Right lobe of liver (tissue), 6 donors: Measurements from ENCODE around the gene CX3CL1. TPM values are rescaled to one million over a fixed set of nuclear protein-coding genes. Genes with fewer than 3 reads are reported as not detected.
A peak's percentile ranks its signal among the peaks of the same experiment; 100 is the strongest.

Source experiments
- ATAC-seq, 4 donors: fragments of 200-7000 bp; cut with Tn5 transposase; one replicate each; pipeline ENCODE4 v1.9.1; 2020; ENCODE audit warnings: mild to moderate bottlenecking in 4 of 4, moderate library complexity in 4 of 4
- DNase-seq, 3 donors: peaks; one replicate each; pipeline ENCODE4 v3.0.0-alpha.2; 2020
- H3K27ac ChIP-seq, 3 donors: fragments of 200-600 bp; one replicate each; pipeline ENCODE4 v1.8.0; 2022
- H3K27me3 ChIP-seq, 2 donors: fragments of 200-600 bp; one replicate each; pipeline ENCODE4 v1.8.0; 2022
- H3K36me3 ChIP-seq, 4 donors: fragments of 200-600 bp; sonication (generic) in 1 of 4; one replicate each; pipeline versions ENCODE4 v1.5.1 to v1.8.0; 2017 to 2022; ENCODE audit warnings: control low read depth in 1 of 4
- H3K4me1 ChIP-seq, 4 donors: fragments of 200-600 bp; sonication (generic) in 1 of 4; one replicate each; pipeline versions ENCODE4 v1.5.1 to v1.8.0; 2017 to 2022; ENCODE audit warnings: control low read depth in 1 of 4
- H3K4me3 ChIP-seq, 3 donors: fragments of 200-600 bp; one replicate each; pipeline ENCODE4 v1.8.0; 2022
- H3K9me3 ChIP-seq, 4 donors: fragments of 200-600 bp; sonication (generic) in 1 of 4; one replicate each; pipeline versions ENCODE4 v1.5.1 to v1.8.0; 2017 to 2022; ENCODE audit warnings: control low read depth in 1 of 4
- POLR2A ChIP-seq: fragments of 450-650 bp; IDR thresholded peaks from one replicate; pipeline ENCODE4 v1.6.1; 2017; ENCODE audit warnings: antibody characterized with exemption, mild to moderate bottlenecking
- WGBS: methylation state at CpG from one replicate; pipeline ENCODE4 v1.1.6; 2018; ENCODE audit warnings: low coverage, low lambda C conversion rate; ENCODE audit not compliant: insufficient coverage; ENCODE audit errors: missing lambda C conversion rate; 5-methylcytosine and 5-hydroxymethylcytosine counted together
- intact Hi-C, 2 donors: fragments of 100-400 bp; cut with DNase I; formaldehyde crosslinking; loops; one replicate each; pipeline versions ENCODE4 v1.11.2 to v1.14.1; 2022
- total RNA-seq, 6 experiments: library from RNA; depleted of rRNA in 2 of 6; stranded (reverse); fragments of >200 nt in 2 of 6; fragmentation: NEBNext Ultra II Directional in 3 of 6; extraction: Animal tissue kit (Norgen Biotek cat#: 25700) in 3 of 6; gene quantifications; one replicate each; pipeline versions ENCODE4 v1.1.0 to v1.2.4, GENCODE V29; 2016 to 2023
- TF ChIP-seq, protein P1 (sequence below), 4 donors: fragments of 200-600 bp in 3 of 4; fragments of 450-650 bp in 1 of 4; IDR thresholded peaks; one replicate each; pipeline versions ENCODE4 v1.5.1 to v1.8.0; 2016 to 2022; ENCODE audit warnings: antibody characterized with exemption in 4 of 4, mild to moderate bottlenecking in 2 of 4
- donor health status: DM: no; HTN: yes; CAD: no.
- donor health status: DM: no; HTN: no; CAD: no.
- donor health status: DM: no; HTN: no; CAD: no.
- donor health status: DM: no; HTN: yes; CAD: no.
- donor health status: DM: no; HTN: yes; CAD: no.

The CX3CL1 gene
- total RNA-seq, 6 experiments from 2014 or later, result 3.3 to 20.5 (median 9.8) TPM

DNA sequence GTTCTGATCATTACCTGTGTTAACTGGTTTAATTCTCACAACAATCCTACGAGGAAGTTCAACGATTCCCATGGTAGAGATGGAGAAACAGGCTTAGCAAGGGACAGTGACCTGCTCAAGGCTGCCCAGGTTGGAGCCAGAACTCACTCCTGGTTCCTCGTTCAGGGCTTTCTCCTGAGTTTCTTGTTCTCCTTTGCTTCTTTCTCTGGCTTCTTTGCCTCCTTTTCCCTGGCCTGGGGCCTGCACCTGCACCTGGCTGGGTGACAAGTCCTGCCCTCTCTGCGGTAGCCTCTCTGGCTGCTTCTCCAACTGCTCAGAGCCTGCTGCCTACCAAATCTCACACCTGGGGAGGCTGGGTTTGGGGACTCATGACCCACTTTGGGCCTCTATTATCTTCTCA lies 10.9 kb upstream of the CX3CL1 start:
- ATAC-seq (peak; percentile 38 to 69 (median 62)), DNase-seq (peak; percentile 44 to 73 (median 68))
- H3K36me3 ChIP-seq, result no peaks in the 10 kb centered on the region
- H3K27ac ChIP-seq, result no peak overlapping the region
- no peak overlapping the region for H3K4me3 ChIP-seq
- no peak for TF ChIP-seq POLR2A
- TF ChIP-seq, protein P1, sequence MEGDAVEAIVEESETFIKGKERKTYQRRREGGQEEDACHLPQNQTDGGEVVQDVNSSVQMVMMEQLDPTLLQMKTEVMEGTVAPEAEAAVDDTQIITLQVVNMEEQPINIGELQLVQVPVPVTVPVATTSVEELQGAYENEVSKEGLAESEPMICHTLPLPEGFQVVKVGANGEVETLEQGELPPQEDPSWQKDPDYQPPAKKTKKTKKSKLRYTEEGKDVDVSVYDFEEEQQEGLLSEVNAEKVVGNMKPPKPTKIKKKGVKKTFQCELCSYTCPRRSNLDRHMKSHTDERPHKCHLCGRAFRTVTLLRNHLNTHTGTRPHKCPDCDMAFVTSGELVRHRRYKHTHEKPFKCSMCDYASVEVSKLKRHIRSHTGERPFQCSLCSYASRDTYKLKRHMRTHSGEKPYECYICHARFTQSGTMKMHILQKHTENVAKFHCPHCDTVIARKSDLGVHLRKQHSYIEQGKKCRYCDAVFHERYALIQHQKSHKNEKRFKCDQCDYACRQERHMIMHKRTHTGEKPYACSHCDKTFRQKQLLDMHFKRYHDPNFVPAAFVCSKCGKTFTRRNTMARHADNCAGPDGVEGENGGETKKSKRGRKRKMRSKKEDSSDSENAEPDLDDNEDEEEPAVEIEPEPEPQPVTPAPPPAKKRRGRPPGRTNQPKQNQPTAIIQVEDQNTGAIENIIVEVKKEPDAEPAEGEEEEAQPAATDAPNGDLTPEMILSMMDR (IDR thresholded peaks at IDR 0.05), result no peak
- 51% methylated on average over 4 of the region's 4 CpGs for WGBS
- H3K9me3 ChIP-seq, result no peaks in the 10 kb centered on the region
- intact Hi-C loops, result no loop called here
- H3K4me1 ChIP-seq, result peaks cover 0 to 18% (median 8%) of the 10 kb centered on the region in 4 donors
- H3K27me3 ChIP-seq, result no peaks in the 10 kb centered on the region

- intact Hi-C loops, result no loop called here
- H3K36me3 ChIP-seq, result no peaks in the 10 kb centered on the region
Observed at GRCh38 chr16:57364143-57364542, 8.1 kb upstream of the CX3CL1 start.

GRCh38 chr16:57366544-57367040 lies 5.7 kb upstream of the CX3CL1 start:
- peaks cover 0 to 15% (median 7%) of the 10 kb centered on the region in 4 donors for H3K4me1 ChIP-seq
- H3K27me3 ChIP-seq, result no peaks in the 10 kb centered on the region
- ATAC-seq (no peak), DNase-seq (no peak)
- H3K36me3 ChIP-seq, result no peaks in the 10 kb centered on the region
- no peak overlapping the region for H3K27ac ChIP-seq
- H3K9me3 ChIP-seq, result no peaks in the 10 kb centered on the region
- H3K4me3 ChIP-seq, result no peak overlapping the region
- WGBS, result 29% methylated on average over 4 of the region's 6 CpGs
- TF ChIP-seq POLR2A, result no peak
- TF ChIP-seq, protein P1 (IDR thresholded peaks at IDR 0.05), result no peak
- intact Hi-C loops, result no loop called here

More at GRCh38 chr16:57364143-57364542, 8.1 kb upstream of the CX3CL1 start:
- Histone ChIP-seq H3K9me3 (no peaks in the 10 kb centered on the region), H3K27ac (no peak overlapping the region), H3K4me3 (no peak overlapping the region), H3K4me1 (peaks cover 0 to 18% (median 8%) of the 10 kb centered on the region in 4 donors), H3K27me3 (no peaks in the 10 kb centered on the region)
- DNase-seq, result peak in 1 of 3 donors; percentile 68
- TF ChIP-seq, protein P1 (IDR thresholded peaks at IDR 0.05), result no peak
- TF ChIP-seq POLR2A, result no peak
- 21% methylated on average over 3 of the region's 3 CpGs for WGBS
- peak; percentile 72 to 92 (median 86) for ATAC-seq

- H3K9me3 ChIP-seq, result no peaks in the 10 kb centered on the region
- intact Hi-C loops, result no loop called here
- ATAC-seq, result peak in 1 of 4 donors; percentile 60
- no peaks in the 10 kb centered on the region for H3K36me3 ChIP-seq
- H3K4me1 ChIP-seq, result peaks cover 0 to 19% (median 8%) of the 10 kb centered on the region in 4 donors
- H3K27ac ChIP-seq, result no peak overlapping the region
- WGBS, result 42% methylated on average over 6 of the region's 7 CpGs
- no peak for DNase-seq
- no peak overlapping the region for H3K4me3 ChIP-seq
- TF ChIP-seq POLR2A, result no peak
- TF ChIP-seq, protein P1 (IDR thresholded peaks at IDR 0.05), result no peak
- no peaks in the 10 kb centered on the region for H3K27me3 ChIP-seq
Observed at GRCh38 chr16:57367116-57367752, 5.1 kb upstream of the CX3CL1 start.
